PC-9 (cell line): ENCODE data around the gene PEX11A. TPM values are rescaled to one million over a fixed set of nuclear protein-coding genes. Genes with fewer than 3 reads are reported as not detected.
A peak's percentile ranks its signal among the peaks of the same experiment; 100 is the strongest.
"Not testable (repeated sequence)": the region's sequence is repeated elsewhere in the genome, so short reads cannot be mapped to it uniquely, and the experiment has no call there.

ENCODE experiments used
- BruUV-seq: library from RNA; stranded (reverse); fragments of 400-500 nt; replicated peaks from 2 replicates; lab custom pipeline; 2021; lab: Mats Ljungman, UMichigan
- CTCF ChIA-PET: fragments of 300-600 bp; sonication (Branson Sonifier 250); formaldehyde crosslinking; loops from one replicate; lab custom pipeline; 2022; ENCODE audit warnings: antibody characterized with exemption; lab: Charles Lee
- POLR2A ChIA-PET: fragments of 300-600 bp; sonication (Branson Sonifier 250); formaldehyde crosslinking; loops from one replicate; lab custom pipeline; 2022; ENCODE audit warnings: antibody characterized with exemption; ENCODE audit not compliant: unreplicated experiment; lab: Charles Lee
- DNase-seq, 2 experiments: peaks; one replicate each; pipeline versions ENCODE4 v3.0.0 to v3.0.0-alpha.2; 2015 to 2022; ENCODE audit warnings: mixed read lengths in 1 of 2
- H2AFZ ChIP-seq: fragments of 200-600 bp; sonication (generic); 2 replicates; pipeline ENCODE4 v1.8.1; 2017; ENCODE audit warnings: antibody characterized with exemption
- H3F3A ChIP-seq: fragments of 200-600 bp; sonication (generic); 2 replicates; pipeline ENCODE4 v1.8.1; 2017; ENCODE audit warnings: antibody characterized with exemption, mild to moderate bottlenecking, low read depth; ENCODE audit not compliant: insufficient read depth
- H3K27ac ChIP-seq: fragments of 200-600 bp; sonication (generic); 2 replicates; pipeline ENCODE4 v1.6.1; 2016; ENCODE audit warnings: mixed run types
- H3K27me3 ChIP-seq: fragments of 200-600 bp; sonication (generic); 2 replicates; pipeline ENCODE4 v1.6.1; 2016; ENCODE audit warnings: low read depth, mixed run types; ENCODE audit not compliant: insufficient read depth
- H3K36me3 ChIP-seq: fragments of 200-600 bp; sonication (generic); 2 replicates; pipeline ENCODE4 v1.6.1; 2016; ENCODE audit warnings: low read depth, mixed run types
- H3K4me1 ChIP-seq: fragments of 200-600 bp; sonication (generic); replicated peaks from 2 replicates; pipeline ENCODE4 v1.6.1; 2016; ENCODE audit warnings: mixed run types; ENCODE audit not compliant: insufficient read depth
- H3K4me2 ChIP-seq: fragments of 200-600 bp; sonication (generic); 2 replicates; pipeline ENCODE4 v1.6.1; 2017; ENCODE audit warnings: mixed run types
- H3K4me3 ChIP-seq: fragments of 200-600 bp; sonication (generic); 2 replicates; pipeline ENCODE4 v1.6.1; 2016; ENCODE audit warnings: mixed run types
- H3K79me2 ChIP-seq: fragments of 200-600 bp; sonication (generic); 2 replicates; pipeline ENCODE4 v1.6.1; 2017; ENCODE audit warnings: low read depth, mixed run types
- H3K9me2 ChIP-seq: fragments of 200-600 bp; sonication (generic); 2 replicates; pipeline ENCODE4 v1.8.1; 2017; ENCODE audit warnings: mild to moderate bottlenecking; ENCODE audit not compliant: insufficient read depth
- H3K9me3 ChIP-seq: fragments of 200-600 bp; sonication (generic); 2 replicates; pipeline ENCODE4 v1.8.1; 2016; ENCODE audit warnings: low read depth; ENCODE audit not compliant: insufficient read depth
- H4K20me1 ChIP-seq: fragments of 200-600 bp; sonication (generic); 2 replicates; pipeline ENCODE4 v1.8.1; 2017; ENCODE audit not compliant: insufficient read depth
- EZH2 ChIP-seq: fragments of 200-600 bp; sonication (generic); IDR thresholded peaks from 2 replicates; pipeline ENCODE4 v1.8.0; 2017; ENCODE audit warnings: antibody characterized with exemption, low read depth
- intact Hi-C: fragments of 100-400 bp; cut with micrococcal nuclease; formaldehyde crosslinking; loops from one replicate; pipeline ENCODE4 v1.10.0; 2022; ENCODE audit not compliant: unreplicated experiment
- total RNA-seq: library from RNA; stranded (reverse); gene quantifications from 2 replicates; pipeline ENCODE4 v1.2.3, GENCODE V29; 2021
- TF ChIP-seq, protein P1 (sequence below): fragments of 200-600 bp; sonication (generic); conservative IDR thresholded peaks from 2 replicates; pipeline ENCODE4 v1.6.1; 2017; ENCODE audit warnings: mixed run types, antibody characterized with exemption, mild to moderate bottlenecking, moderate library complexity

The PEX11A gene
- total RNA-seq, 1 experiment from 2014 or later: 12.8 TPM

DNA sequence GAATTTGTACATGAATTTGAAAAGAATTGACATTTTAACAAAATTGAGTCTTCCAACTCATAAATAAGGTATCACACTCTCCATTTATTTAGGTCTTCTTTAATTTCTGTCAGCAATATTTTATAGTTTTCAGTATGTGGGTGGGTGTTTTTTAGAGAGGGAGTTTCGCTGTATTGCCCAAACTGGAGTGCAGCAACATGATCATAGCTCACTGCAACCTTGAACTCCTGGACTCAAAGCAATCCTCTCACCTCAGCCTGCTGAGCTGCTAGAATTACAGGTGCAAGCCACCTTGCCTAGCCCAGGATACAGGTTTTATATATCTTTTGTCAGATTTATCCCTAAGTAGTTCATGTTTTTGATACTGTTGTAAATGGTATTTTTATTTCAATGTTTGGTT, 4.6 kb upstream of the PEX11A start:
- Histone ChIP-seq H3K9me2 (no peaks in the 10 kb centered on the region), H3F3A (peaks cover 16% of the 10 kb centered on the region; the same call in 1 of the 2 replicates), H3K4me2 (no peak overlapping the region), H3K27ac (no peak overlapping the region), H3K27me3 (no peaks in the 10 kb centered on the region), H3K36me3 (no peaks in the 10 kb centered on the region), H3K79me2 (peaks cover 1% of the 10 kb centered on the region; the same call in 1 of the 2 replicates), H3K9me3 (no peaks in the 10 kb centered on the region), H2AFZ (no peak overlapping the region), H3K4me1 (peaks cover 14% of the 10 kb centered on the region), H4K20me1 (no peaks in the 10 kb centered on the region), H3K4me3 (no peak overlapping the region)
- intact Hi-C loops: no loop called here
- BruUV-seq: no TSS peak
- CTCF ChIA-PET: interaction anchor here (0.6 kb wide), 1 partner anchor 1473 kb away, joined by 3 read pairs; no protein-coding TSS in a partner anchor
- TF ChIP-seq, protein P1, sequence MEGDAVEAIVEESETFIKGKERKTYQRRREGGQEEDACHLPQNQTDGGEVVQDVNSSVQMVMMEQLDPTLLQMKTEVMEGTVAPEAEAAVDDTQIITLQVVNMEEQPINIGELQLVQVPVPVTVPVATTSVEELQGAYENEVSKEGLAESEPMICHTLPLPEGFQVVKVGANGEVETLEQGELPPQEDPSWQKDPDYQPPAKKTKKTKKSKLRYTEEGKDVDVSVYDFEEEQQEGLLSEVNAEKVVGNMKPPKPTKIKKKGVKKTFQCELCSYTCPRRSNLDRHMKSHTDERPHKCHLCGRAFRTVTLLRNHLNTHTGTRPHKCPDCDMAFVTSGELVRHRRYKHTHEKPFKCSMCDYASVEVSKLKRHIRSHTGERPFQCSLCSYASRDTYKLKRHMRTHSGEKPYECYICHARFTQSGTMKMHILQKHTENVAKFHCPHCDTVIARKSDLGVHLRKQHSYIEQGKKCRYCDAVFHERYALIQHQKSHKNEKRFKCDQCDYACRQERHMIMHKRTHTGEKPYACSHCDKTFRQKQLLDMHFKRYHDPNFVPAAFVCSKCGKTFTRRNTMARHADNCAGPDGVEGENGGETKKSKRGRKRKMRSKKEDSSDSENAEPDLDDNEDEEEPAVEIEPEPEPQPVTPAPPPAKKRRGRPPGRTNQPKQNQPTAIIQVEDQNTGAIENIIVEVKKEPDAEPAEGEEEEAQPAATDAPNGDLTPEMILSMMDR: no peak
- TF ChIP-seq EZH2: no peak
- POLR2A ChIA-PET: no interaction called here
- DNase-seq: no peak

DNA sequence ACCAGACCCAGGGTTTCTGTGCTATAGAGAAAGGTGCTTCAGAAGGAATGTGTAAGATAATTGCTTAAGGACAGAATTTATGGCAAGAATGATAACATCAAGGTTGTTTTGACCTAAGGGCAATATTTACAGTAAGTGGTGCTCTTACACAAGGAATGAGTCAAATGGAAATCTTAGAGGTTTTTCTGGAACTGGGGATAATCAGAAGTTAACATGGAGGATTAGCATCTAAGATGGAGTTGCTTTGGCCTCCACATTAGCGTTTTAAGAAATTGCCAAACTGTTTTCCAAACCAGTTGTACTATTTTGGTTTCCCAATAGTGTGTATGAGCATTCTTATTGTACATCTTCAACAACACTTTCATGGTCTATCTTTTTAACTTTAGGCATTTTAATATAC, 3.1 kb upstream of the PEX11A start:
- H3K27ac ChIP-seq: no peak overlapping the region
- H2AFZ ChIP-seq: no peak overlapping the region
- no peaks in the 10 kb centered on the region for H3K27me3 ChIP-seq
- no peaks in the 10 kb centered on the region for H3K9me2 ChIP-seq
- CTCF ChIA-PET: no interaction called here
- TF ChIP-seq, protein P1: no peak
- no peak for TF ChIP-seq EZH2
- no peak overlapping the region; the same call in 1 of the 2 replicates for H3K4me2 ChIP-seq
- no peak overlapping the region for H3K4me3 ChIP-seq
- DNase-seq: peak in 1 of 2 experiments; percentile 79
- peaks cover 16% of the 10 kb centered on the region for H3K79me2 ChIP-seq
- H3K36me3 ChIP-seq: no peaks in the 10 kb centered on the region
- no peaks in the 10 kb centered on the region for H4K20me1 ChIP-seq
- intact Hi-C loops: loop anchor here (1.0 kb wide), 1 partner anchor 46 kb away; no protein-coding TSS in a partner anchor
- BruUV-seq: no TSS peak
- no peaks in the 10 kb centered on the region for H3K9me3 ChIP-seq
- POLR2A ChIA-PET: no interaction called here
- peaks cover 28% of the 10 kb centered on the region for H3F3A ChIP-seq
- H3K4me1 ChIP-seq: peaks cover 24% of the 10 kb centered on the region

DNA sequence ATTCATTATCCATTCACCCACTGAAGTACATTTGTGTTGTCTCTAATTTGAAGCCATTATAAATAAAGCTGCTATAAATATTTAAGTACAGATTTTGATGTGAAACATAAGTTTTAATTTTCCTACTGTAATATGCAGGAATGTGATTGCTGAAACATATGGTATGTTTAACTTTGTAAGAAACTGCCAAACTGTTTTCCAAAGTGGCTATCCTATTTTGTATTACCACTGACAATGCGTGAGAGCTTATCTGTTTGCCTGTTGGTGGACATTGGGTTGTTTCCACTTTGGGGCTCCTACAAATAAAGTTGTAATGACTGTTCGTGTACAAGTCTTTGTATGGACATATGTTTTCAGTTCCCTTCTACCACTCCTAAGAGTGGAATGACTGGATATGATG, 2.5 kb upstream of the PEX11A start:
- H3K36me3 ChIP-seq: no peaks in the 10 kb centered on the region
- no peak overlapping the region for H3K4me3 ChIP-seq
- H3K9me3 ChIP-seq: no peaks in the 10 kb centered on the region
- TF ChIP-seq, protein P1: no peak
- TF ChIP-seq EZH2: no peak
- peaks cover 20% of the 10 kb centered on the region for H3K79me2 ChIP-seq
- H3F3A ChIP-seq: peaks cover 32% of the 10 kb centered on the region
- peaks cover 29% of the 10 kb centered on the region for H3K4me1 ChIP-seq
- BruUV-seq: no TSS peak
- H2AFZ ChIP-seq: no peak overlapping the region
- H3K27ac ChIP-seq: no peak overlapping the region
- CTCF ChIA-PET: interaction anchor here (0.6 kb wide), 1 partner anchor 182 kb away, joined by 4 read pairs; no protein-coding TSS in a partner anchor
- POLR2A ChIA-PET: no interaction called here
- peak overlapping the region; percentile 9; the same call in 1 of the 2 replicates for H3K4me2 ChIP-seq
- DNase-seq: no peak
- H3K27me3 ChIP-seq: no peaks in the 10 kb centered on the region
- H4K20me1 ChIP-seq: no peaks in the 10 kb centered on the region
- H3K9me2 ChIP-seq: no peaks in the 10 kb centered on the region
- intact Hi-C loops: no loop called here

DNA sequence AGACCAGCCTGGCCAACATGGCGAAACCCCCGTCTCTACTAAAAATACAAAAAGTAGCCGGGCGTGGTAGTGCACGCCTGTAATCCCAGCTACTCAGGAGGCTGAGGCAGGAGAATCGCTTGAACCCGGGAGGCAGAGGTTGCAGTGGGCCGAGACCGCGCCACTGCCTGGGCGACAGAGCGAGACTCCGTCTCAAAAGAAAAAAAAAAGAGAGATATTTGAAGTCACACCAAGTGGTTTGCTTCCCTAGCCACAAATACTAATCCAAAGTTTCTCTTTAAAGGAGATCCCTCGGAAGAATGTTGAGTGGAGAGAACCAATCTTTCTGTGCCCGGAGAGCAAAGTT, 651 bp downstream of the PEX11A start:
- Histone ChIP-seq H3K79me2 (peaks cover 20% of the 10 kb centered on the region), H3K27ac (0 out of 2 replicates have a peak overlapping the region, but pooled peaks have one; percentile 14), H3K4me2 (peak overlapping the region; percentile 88), H3K4me3 (peak overlapping the region; percentile 82), H2AFZ (peak overlapping the region; percentile 99), H3K4me1 (peaks cover 36% of the 10 kb centered on the region), H3F3A (peaks cover 37% of the 10 kb centered on the region)
- intact Hi-C loops: loop anchor here (1.0 kb wide), 1 partner anchor 27 kb away; no protein-coding TSS in a partner anchor
- H3K9me3 ChIP-seq, CTCF ChIA-PET, BruUV-seq, POLR2A ChIA-PET, H3K27me3 ChIP-seq, H4K20me1 ChIP-seq, H3K9me2 ChIP-seq, DNase-seq, H3K36me3 ChIP-seq: not testable (repeated sequence)
